Measurements from ENCODE around the gene ZFR.
A peak's percentile ranks its signal among the peaks of the same experiment; 100 is the strongest.
"Not testable (repeated sequence)": the region's sequence is repeated elsewhere in the genome, so short reads cannot be mapped to it uniquely, and the experiment has no call there.

ZFR gene

DNA sequence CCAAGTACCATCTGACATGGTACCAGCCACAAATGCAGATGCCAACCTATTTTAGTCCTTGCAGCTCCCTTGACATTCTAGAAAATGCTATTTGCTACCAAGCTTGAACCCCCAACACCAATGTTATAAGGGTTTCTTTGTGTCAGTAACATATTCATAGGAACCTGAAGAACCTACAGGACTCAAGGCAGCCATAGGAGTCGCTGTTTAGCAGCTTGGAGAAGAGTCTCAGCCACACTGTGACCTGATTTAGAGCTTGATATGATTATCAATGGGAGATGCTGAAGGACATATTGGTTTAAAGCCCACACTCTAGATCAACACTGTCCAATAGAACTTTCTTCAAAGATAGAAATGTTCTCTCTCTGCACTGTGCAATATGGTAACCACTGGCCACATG is 6.4 kb upstream of the ZFR start:
- peak; percentile 22 for DNase-seq (ENCODE audit: low spot score)

DNA sequence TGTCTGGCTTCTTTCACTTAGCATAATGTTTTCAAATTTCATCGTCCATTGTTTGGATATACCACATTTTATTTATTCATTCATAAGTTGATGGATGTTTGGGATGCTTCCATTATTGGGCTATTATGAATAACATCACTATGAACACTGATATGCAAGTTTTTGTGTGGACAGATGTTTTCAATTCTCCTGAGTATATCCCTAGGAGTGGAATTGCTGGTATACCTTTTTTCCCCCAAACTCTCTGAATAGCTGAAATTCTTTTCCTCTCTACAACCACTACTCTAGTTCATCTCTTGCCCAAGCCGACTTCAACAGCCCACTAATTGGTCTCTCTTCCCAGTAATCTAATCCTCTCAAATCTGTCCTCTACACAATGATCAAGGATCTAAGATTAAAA is 4.7 kb upstream of the ZFR start:
- no peak for DNase-seq (ENCODE audit: low spot score)

DNA sequence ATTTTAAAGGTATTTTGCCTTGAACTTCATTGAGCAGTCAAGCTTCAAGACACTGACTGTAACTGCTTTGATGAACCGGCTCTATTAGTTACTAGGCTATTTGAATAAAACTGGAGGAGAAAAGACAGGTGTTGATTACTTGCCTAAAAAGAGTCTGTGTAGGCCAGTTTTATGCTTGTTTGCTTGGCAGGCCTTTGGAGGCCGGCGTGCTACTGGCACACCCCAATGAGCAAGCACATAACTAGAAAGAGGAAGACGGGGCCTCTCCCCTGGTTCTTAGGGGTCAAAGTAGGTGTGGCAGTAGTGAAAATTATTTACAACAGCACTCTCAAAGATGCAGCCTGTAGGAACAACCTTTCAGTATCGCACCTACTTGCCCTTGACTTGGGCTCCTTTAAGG is 2.1 kb upstream of the ZFR start:
- peak; percentile 77 for DNase-seq (ENCODE audit: low spot score)

DNA sequence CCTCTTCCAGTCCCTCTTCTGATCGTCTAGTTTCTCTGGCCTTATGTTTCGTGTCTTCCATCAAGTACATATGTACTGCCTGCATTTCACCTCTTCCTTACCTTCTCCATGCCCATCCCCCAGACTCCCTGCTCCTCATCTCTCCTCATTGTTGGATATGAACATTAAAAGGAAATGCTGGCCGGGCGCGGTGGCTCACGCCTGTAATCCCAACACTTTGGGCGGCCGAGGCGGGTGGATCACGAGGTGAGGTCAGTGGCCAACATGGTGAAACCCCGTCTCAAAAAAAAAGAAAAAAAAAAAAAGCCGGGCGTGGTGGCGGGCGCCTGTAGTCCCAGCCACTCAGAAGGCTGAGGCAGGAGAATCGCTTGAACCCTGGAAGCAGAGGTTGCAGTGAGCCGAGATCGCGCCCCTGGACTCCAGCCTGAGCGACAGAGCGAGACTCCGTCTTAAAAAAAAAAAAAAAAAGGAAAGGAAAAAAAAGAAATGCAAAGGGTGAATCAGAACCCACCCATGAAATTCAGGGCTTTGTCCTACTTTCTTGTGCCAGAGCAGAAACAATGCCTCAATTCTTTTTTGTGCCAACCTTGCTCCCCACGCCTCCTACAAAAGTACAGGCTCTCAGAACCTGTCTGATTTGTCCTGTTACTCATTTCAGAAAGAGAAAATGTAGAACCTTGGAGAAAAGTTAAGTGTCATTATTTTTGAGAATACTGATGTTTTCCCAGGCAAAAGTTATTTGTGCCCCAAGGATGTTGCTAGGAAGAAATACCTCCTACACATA is 1.5 kb upstream of the ZFR start:
- DNase-seq (ENCODE audit: low spot score), result no peak

DNA sequence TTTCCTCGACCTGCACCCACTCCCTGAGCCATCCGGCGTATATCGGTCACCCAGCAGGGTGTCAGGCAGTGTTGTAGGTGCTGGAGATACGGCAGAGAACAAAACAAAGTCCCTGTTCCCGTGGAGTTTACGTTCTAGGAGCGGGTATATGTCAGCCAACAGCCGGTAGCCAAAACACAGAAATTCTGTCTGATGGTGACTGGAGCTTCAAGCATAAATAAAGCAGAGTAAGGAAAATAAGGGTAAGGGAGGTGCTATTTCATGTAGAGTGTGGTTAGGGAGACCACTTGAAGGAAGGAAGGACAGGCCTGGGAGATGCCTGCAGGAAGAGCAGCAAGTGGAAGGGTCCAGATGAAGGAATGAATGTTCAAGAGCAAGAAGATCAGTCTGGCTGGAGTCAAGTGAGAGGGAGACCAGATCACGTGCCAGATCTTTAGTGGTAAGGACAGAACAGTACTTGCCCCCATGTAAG is 783 bp upstream of the ZFR start:
- DNase-seq (ENCODE audit: low spot score), result no peak

DNA sequence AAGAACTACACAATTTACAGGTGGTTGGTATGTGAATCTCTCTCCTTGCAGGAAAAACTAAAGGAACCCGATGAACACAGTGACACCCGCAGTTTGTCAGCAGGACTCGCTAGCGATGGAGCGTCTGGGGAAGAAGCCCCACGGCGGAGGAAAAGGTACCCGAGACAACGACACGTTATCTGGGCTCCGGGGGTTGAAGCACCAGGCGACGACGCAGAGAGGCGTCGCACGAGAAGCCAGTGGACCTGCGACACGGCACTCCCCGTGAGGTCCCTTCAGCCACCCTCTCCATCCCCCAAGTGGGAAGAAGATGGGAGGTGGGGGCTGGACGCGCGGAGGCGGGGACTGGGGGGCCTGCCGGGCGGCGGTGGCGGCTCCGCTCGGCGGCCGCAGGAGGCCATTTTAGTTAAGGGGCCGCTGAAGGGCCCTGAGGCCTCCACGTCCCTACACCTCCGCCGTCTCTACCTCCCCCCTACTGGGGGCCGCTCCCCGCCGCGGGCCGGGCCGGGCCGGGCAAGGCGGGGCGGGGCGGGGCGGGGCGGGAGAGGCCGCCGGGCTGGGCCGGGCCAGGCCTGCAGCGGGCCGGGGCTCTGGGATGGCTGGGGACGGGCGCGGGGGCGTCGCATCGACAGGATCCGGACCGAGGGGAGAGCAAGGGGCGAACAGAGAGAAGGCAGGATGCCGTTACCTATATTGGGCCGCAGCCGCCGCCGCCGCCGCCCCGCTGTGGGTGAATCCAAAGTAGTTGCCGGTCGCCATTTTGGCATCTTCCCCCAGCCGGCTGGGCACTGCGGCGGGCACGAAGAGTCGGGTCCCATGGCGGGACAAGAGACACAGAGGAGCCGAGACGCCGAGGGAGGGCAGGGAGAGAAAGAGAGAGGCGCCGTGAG is 754 bp downstream of the ZFR start:
- peak; percentile 52 for DNase-seq (ENCODE audit: low spot score)

DNA sequence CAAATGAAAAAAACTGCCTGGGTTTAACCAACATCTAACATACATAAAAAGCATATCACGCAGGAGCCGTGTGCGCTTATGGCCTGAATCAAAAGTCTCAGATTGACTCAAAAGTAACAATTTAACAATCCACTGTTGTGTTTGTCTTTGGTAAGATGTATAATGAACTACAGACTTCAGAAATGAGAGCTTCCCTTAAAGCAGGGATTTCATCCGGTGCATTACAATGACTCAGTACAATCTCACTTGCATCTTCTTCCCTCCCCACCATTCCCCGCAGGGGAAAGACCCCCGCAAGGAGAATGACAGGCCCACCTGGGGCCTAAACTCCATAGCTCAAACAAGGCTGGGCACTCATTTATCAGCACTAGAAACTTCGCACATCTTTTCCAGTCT is 1.4 kb downstream of the ZFR start:
- DNase-seq (ENCODE audit: low spot score), result no peak

DNA sequence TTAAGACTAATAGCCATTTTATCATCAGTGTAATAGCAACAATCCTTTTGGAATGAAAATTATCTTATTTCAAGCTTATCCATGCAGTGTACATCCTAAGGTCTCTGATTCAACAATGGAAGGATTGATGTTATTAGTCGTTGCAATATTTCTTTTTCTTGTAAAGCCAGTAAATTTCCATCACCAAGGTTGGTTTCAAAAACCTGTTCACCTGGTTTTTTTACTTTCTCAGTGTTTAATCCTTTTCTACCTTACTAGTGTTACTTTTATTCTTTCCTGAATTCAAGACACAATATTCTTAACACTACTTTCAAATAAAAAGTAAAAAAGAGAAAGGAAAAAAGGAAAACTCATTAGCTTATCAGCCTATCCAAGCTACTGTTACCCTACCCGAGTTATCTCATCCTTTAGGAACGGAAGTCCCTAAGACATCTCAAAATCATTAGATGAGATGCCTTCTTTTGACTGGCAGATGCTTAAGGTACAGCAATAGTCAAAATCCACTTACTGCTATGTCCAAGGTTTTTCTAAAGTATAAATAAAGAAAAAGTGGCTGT is 5.4 kb downstream of the ZFR start:
- no peak for DNase-seq (ENCODE audit: low spot score)

DNA sequence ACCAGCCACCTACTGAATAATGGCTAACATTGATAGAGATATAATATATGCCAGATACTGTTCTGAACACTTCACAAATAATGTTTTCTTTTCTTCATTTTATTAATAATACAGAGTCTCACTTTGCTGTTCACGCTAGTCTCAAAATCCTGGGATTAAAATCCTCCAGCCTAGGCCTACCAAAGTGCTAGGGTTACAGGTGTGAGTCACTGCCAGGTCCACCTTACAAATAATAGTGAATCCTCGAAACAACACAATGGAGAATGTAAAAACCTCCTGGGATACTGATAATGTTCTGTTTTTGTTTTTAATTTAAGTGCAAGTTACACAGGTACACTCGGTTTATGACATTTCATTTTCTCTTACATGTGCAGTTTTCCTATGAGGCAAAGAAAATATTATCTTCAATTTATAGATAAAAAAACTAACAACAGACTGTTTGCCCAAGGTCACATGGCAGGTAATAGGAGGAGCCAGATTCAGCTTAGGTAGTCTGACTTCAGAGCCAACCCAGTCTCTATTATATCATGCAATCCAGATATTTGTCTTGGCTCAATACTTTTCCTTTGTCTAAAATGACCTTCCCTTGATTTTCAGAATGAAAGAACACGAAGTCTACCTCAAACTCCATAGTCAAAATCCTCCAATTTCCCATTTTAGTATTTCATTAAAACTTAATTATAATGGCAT is 7.8 kb downstream of the ZFR start:
- no peak for DNase-seq (ENCODE audit: low spot score)

DNA sequence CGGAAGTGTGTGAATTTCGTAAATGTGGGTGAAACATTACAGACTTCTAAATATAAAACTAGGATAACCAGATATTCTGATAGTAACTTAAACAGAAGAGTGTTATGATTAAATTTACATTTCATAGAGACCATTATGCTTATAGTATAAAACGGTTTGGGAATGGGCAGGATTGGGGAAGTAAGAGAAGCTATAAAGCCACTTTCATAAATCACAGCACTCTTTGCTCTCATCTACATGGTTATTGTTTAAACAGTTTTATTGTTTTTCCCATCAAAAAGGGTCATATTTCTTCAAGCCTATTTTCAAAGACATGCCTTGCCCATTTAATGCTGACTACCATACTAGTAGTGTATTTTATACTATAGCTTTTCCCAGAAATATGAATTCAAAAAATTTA is 9.2 kb downstream of the ZFR start:
- DNase-seq (ENCODE audit: low spot score), result no peak

DNA sequence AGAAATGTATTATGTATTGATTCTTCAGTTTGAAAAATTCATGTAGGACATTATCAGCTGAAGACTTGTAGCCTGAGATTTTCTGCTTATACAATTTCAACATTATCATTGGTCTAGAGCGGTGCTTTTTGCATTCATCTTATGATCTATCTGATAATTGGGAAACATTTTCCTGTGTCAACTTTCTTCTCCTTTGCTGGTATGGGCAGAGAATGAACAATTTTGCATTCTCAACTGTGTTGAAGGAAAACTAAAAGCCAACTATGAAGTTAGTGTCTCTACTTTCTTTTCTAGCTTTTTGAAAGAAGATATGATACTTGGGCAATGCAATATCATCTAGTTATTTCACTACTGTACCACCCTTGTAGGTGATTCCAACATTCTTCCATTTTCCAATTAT is 10.3 kb downstream of the ZFR start:
- no peak for DNase-seq (ENCODE audit: low spot score)

DNA sequence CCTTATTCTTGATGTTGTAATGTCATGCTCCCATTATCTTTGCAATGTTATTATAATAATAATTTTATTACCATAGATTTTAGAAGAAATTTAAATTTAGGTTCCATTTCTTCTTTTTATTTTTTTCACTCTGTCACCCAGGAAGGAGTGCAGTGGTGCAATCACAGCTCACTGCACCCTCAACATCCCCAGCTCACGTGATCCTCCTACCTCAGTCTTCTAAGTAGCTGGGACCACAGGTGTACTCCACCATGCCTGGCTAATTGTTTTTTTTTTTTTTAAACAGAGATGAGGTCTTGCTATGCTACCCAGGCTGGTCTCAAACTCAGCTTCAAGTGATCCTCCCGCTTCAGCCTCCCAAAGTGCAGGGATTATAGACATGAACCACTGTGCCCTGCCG is 11.9 kb downstream of the ZFR start:
- DNase-seq (ENCODE audit: low spot score), result no peak

DNA sequence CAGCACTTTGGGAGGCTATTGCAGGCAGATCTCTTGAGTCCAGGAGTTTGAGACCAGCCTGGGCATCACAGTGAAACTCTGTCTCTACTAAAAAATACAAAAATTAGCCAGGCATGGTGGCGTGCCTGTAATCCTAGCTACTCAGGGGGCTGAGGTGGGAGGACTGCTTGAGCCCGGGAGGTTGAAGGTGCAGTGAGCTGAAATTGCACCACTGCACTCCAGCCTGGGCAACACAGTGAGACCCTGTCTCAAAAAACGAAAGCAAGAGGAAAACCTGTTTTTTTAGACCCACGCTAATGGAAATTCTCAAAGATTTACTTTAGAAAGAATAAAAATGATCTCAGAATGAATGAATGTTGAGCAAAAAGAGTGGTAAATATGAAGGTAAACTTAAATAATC is 13.7 kb downstream of the ZFR start:
- DNase-seq (ENCODE audit: low spot score), result not testable (repeated sequence)

DNA sequence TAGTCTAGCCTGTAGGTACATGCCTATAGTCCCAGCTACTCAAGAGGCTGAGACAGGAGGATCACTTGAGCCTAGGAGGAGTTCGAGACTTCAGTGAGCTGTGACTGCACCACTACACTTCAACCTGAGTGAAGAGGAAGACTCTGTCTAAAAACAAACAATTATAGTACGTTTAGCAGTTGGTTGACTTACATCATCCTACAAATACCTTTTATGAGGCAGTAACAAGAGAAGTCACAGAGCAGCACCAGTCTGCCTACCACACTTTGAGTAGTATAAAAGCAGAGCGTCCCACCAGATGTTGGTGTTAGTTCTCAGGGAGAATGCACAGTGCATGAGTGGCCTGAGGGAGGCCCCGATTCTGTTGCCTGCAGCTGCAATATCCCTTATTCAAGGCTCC is 16.1 kb downstream of the ZFR start:
- DNase-seq (ENCODE audit: low spot score), result no peak

DNA sequence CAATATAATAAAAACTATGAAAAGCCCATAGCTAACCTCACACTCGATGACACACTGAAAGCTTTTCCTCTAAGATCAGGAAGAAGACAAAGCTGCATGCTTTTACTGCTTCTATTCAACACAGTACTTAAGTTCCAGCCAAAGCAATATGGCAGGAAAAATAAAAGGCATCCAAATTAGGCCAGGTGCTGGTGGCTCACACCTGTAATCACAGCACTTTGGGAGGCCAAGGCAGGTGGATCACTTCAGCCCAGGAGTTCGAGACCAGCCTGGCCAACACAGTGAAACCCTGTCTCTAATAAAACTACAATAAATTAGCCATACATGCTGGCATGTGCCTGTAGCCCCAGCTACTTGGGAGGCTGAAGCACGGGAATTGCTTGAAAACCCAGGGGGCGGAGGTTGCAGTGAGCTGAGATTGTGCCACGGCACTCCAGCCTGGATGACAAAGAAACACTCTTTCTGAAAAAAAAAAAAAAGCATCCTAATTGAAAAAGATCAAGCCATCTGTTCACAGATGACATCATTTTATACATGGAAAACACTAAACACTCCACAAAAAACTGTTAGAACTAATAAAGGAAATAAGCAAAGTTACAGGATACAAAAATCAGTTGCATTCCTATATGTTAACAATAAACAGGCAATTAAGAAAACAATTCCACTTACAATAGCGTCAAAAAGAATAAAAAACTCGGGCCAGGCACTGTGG is 17.9 kb downstream of the ZFR start:
- DNase-seq (ENCODE audit: low spot score), result no peak

DNA sequence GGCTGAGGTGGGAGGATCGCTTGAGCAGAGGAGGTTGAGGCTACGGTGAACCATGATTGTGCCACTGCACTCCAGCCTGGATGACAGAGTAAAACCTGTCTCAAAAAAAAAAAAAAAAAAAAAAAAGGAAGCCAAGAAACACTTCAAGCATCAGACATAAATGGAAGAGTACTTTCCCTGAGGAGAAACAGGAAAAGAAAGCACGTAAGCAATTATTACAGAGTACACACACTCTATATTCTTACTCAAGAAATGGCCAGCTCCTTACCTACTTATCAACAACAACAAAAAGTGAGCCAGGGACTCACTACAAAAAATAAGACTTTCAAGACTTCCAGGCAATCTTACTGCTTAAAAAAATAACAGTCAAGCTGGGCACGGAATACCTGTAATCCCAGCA is 21.8 kb downstream of the ZFR start:
- no peak for DNase-seq (ENCODE audit: low spot score)

DNA sequence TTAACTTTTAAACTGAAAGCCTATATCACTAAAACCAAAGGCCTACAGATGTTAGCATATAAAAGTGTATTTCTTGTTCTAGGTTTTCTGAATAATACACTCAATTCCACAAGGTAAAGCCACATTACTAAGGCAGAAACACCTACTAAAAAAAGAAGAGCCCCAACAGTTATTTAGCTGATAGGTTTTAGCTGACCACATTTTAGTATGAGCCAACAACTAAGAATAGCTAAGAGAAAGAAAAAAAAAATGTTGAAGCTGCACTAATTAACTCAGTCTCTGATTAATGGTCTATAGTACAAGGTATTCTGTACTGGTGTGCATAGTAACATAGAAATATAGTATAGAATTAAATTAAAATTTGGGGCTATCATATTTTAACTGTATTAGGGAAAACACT is 23.5 kb downstream of the ZFR start:
- DNase-seq (ENCODE audit: low spot score), result no peak

DNA sequence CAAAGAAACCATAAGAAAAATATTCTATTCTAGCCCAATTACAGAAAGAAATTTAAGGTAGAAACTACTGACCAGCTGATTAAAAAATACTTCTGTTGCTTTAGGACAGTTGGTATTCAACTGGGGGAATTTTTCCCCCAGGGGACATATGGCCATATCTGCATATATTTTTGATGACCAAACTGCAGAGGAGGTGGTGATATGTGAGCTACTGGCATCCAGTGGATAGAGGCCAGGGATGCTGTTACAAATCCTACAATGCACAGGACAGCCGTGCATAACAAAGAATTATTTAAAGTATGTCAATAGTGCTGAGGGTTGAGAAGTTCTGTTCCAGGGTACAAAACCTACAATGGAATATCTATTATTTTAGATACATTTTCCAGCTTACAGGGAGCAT is 24.0 kb downstream of the ZFR start:
- no peak for DNase-seq (ENCODE audit: low spot score)

DNA sequence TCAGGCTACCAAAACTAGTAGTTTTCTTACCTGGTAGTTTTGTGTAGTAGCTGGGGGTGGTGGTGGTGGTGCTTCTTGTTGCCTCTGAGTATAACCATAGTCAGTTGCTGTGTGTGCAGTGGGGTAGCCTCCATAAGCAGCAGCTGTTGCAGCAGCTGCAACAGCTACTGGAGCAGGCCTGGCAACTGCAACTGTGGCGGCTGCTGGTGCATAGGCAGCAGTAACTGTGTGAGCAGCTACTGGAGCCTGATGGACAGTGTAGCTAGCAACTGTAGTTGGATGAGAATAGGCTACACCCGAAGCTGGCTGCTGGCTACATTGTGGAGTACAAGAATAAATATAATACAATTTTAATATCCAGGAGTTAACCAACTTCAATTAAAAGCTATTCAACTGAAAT is 24.7 kb downstream of the ZFR start:
- no peak for DNase-seq (ENCODE audit: low spot score)

DNA sequence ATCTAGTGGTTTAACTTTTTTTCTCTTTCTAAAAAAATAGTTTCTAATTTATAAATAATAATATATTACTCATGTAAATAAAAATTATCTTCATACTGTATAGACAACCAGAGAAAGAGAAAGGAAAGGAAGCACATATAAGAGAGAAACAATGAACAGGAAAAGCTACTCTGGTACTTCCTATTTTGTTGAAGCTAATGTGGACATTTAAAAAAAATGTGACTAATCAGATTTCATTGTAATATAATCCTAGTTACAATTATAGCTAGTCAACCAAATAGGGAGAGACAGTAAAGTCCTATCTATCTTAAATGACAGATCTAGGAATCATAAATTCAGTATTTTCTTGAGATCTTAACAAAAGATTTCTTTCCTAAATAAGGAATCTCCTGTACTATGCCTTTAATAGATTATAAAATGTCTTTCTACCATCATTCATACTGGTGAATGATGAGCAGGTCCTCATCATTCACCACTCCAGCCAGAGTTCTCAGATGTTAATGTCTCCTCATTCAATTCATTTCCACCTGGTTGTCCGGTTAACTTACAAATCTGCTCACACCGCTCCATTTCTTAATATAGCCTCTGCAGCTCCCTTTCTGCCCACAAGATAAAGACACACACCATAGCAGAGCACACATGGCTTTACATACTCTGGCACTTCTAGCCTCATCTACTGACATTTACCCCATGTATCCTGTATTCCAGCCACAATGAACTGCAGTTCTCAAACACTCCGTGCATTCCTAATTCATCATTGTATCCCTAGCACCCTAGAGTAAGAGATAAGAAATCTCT is 30.9 kb downstream of the ZFR start:
- no peak for DNase-seq (ENCODE audit: low spot score)

DNA sequence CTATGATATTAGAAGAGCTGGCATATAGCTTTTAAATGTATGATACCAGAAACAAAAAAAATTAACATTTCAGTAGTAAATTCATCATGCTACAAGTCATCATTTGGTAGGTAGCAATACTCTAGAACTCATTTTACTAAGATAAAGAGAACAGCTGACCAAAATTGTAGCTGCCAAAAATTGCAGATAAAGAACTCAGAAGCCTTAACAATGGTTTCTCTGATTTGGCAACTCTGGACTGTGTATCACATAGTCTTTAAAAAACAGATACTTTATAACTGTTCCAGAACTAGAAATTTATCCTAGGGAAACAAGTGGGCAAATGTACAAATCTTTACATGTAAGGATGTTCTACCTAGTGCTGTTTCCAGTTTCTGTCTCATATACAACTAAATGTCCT is 33.9 kb downstream of the ZFR start:
- no peak for DNase-seq (ENCODE audit: low spot score)

All from germinal center (tissue), 1 donor.